ENCODE results near the gene ZBTB8A. TPM values are rescaled to one million over a fixed set of nuclear protein-coding genes. Genes with fewer than 3 reads are reported as not detected.
"Not testable (repeated sequence)": the region's sequence is repeated elsewhere in the genome, so short reads cannot be mapped to it uniquely, and the experiment has no call there.

Gene ZBTB8A
- total RNA-seq, 3 donors from 2014 or later, result 0.19 to 0.24 (median 0.23) TPM

DNA sequence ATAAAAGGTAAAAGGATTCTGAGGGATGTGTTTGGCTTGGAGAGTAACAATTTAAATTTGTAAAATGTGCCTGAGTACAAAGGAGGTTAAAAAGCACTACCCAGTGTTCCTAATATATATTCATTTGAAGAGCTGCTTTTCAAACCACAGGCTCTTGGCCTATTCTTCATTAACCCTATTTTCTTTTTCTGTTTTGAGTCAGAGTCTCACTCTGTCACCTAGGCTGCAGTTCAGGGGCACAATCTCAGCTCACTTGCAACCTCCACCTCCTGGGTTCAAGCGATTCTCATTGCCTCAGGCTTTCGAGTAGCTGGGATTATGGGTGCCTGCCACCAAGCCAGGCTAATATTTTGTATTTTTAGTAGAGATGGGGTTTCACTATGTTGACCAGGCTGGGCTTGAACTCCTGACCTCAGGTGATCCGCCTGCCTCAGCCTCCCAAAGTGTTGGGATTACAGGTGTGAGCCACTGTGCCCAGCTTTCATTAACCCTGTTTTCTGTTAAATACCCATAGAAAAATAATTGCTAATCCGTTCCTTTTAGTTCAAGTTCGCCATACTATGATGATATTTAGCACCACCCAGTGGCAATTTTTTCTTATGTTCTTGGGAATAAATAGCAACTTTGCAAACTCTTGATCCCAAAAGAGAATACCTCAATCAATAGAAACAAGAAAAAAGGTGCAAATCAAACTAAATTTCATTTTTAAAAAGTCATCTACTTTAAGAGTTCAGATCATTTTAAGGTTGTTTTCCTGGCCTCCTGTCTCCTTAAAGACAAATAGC lies 80.7 kb downstream of the ZBTB8A start:
- Mint-ChIP-seq H3K36me3 (ENCODE audit: insufficient read depth) (peaks cover 31% of the 10 kb centered on the region), H3K9me3 (peaks cover 4% of the 10 kb centered on the region), H3K27me3 (ENCODE audit: low read depth) (no peaks in the 10 kb centered on the region), H3K4me1 (ENCODE audit: low read depth) (peaks cover 21% of the 10 kb centered on the region), H3K4me3 (no peak overlapping the region)
- ATAC-seq, result no peak
- DNase-seq, result no peak

DNA sequence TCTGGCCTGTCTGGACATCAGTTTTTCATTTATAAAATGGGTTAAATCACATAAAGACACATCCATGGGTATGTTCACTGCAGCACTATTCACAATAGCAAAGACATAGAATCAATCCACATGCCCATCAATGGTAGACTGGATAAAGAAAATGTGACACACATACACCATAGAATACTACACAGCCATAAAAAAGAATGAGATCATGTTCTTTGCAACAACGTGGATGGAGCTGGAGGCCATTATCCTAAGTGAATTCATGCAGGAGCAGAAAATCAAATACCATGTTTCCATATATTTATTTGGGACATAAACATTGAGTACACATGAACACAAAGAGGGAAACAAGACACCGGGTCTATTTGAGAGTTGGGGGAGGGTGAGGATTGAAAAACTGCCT lies 83.0 kb downstream of the ZBTB8A start:
- Mint-ChIP-seq H3K9me3 (peaks cover 4% of the 10 kb centered on the region), H3K27me3 (ENCODE audit: low read depth) (no peaks in the 10 kb centered on the region), H3K4me1 (ENCODE audit: low read depth) (peaks cover 24% of the 10 kb centered on the region), H3K4me3 (no peak overlapping the region), H3K36me3 (ENCODE audit: insufficient read depth) (peaks cover 32% of the 10 kb centered on the region)
- ATAC-seq (no peak), DNase-seq (no peak)

DNA sequence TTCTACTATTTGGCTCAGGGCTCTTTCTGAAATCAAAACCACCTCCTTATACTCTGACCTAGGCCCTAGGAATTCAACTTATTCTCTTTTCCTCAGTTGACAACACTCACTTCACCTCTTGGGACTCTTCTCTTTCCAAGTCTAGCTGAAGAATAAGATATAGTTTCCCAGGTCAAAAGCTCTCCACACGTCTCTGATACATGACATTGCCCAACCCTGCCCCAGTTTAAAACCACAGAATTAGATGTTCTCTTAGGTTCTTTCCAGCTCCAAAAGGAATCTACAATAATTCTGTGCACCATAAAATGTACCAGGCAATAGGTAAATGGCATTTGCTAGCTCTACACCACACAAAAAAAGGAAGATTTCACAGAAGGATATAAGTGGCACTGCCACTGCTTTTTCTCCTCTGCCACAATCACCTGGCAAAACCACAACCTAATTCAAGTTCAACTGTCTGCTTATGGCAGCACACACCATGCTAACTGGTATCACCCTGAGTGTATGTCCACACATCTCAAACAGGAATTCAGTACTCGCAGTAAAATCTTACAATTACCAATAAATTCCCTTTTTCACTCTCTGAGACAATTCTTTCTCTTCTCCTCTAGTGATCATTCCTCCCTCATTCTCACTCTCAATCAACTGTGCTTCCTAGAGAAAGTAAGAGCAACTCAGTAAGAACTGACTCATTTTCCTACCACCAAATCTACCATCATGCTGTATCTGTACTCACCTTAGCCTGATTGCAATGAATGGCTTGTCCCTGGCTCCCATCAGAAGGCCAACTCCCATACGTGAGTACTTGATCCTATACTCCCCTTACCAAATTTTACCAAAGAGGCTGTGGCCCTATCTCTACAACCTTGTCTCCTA lies 83.8 kb downstream of the ZBTB8A start:
- peaks cover 36% of the 10 kb centered on the region for H3K36me3 Mint-ChIP-seq (ENCODE audit: insufficient read depth)

DNA sequence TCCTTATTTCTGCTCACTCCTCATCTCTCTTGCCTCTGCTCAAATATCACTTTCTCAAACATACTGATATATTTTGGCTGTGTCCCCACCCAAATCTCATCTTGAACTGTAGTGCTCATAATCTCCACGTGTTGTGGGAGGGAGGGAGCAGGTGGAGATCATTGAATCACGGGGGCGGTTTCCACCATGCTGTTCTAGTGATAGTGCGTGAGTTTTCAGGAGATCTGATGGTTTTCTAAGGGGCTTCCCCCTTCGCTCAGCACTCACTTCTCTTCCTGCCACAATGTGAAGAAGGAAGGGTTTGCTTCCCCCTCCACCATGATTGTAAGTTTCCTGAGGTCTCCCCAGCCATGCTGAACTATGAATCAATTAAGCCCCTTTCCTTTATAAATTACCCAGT lies 84.5 kb downstream of the ZBTB8A start:
- Mint-ChIP-seq H3K36me3 (ENCODE audit: insufficient read depth) (peaks cover 36% of the 10 kb centered on the region), H3K4me1 (ENCODE audit: low read depth) (peaks cover 30% of the 10 kb centered on the region), H3K9me3 (peaks cover 4% of the 10 kb centered on the region), H3K4me3 (peak overlapping the region; percentile 22), H3K27me3 (ENCODE audit: low read depth) (no peaks in the 10 kb centered on the region)
- peak; percentile 13 for DNase-seq
- ATAC-seq, result peak; percentile 69 to 74

More for the DNA sequence above, 83.8 kb downstream of the ZBTB8A start:
- H3K9me3 Mint-ChIP-seq, result peaks cover 4% of the 10 kb centered on the region
- H3K4me3 Mint-ChIP-seq, result peak overlapping the region; percentile 22
- no peaks in the 10 kb centered on the region for H3K27me3 Mint-ChIP-seq (ENCODE audit: low read depth)
- ATAC-seq (peak; percentile 89 to 90), DNase-seq (no peak)
- H3K4me1 Mint-ChIP-seq (ENCODE audit: low read depth), result peaks cover 30% of the 10 kb centered on the region

DNA sequence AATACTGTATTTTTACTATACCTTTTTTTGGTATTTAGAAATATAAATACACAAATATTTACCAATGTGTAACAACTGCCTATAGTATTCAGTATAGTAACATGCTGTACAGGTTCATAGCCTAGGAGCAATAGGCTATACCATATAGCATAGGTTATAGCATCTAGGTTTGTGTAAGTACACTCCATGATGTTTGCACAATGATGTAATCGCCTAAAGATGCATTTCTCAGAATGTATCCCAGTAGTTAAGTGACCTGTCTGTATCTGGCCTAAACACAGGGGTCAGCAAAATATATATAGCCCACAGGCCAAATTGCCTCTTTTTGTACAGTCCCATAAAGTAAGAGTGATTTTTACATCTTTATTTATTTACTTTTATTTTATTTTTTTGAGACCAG lies 86.9 kb downstream of the ZBTB8A start:
- Mint-ChIP-seq H3K9me3 (peaks cover 4% of the 10 kb centered on the region), H3K27me3 (ENCODE audit: low read depth) (no peaks in the 10 kb centered on the region), H3K4me1 (ENCODE audit: low read depth) (peaks cover 30% of the 10 kb centered on the region), H3K36me3 (ENCODE audit: insufficient read depth) (peaks cover 33% of the 10 kb centered on the region), H3K4me3 (no peak overlapping the region)
- ATAC-seq (no peak), DNase-seq (no peak)

DNA sequence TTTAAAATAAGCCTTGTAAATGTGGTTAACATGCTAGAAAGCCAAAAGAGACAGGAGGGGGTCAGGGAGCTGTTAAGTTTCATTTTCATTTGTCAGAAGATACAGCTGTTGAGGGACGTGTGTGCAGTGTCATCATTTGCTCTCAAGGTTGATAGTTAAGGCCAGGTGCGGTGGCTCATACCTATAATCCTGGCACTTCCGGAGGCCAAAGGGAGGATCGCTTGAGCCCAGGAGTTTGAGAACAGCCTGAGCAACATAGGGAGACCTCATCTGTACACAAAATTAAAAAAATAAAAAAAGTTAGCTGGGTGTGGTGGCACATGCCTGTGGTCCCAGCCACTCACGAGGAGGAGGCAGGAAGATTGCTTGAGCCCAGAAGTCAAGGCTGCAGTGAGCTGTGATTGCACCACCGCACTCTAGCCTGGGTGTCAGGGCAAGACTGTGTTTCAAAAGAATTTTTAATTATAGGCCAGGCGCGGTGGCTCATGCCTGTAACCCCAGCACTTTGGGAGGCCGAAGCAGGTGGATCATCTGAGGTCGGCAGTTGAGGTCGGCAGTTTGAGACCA lies 88.5 kb downstream of the ZBTB8A start:
- DNase-seq (no peak), ATAC-seq (no peak)
- no peak overlapping the region for H3K4me3 Mint-ChIP-seq
- peaks cover 27% of the 10 kb centered on the region for H3K4me1 Mint-ChIP-seq (ENCODE audit: low read depth)
- H3K27me3 Mint-ChIP-seq (ENCODE audit: low read depth), result no peaks in the 10 kb centered on the region
- peaks cover 31% of the 10 kb centered on the region for H3K36me3 Mint-ChIP-seq (ENCODE audit: insufficient read depth)
- peaks cover 4% of the 10 kb centered on the region for H3K9me3 Mint-ChIP-seq

DNA sequence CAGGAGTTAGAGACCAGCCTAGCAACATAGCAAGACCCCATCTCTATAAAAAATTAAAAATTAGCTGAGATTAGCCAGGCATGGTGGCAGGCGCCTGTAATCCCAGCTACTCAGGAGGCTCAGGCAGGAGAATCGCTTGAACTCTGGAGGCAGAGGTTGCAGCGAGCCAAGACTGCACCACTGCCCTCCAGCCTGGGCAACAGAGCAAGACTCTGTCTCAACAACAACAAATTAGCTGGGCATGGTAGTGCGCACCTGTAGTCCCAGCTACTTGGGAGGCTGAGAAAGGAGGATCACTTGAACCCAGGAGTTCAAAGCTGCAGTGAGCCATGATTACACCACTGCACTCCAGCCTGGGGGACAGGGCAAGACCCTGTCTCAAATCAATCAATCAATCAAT lies 90.9 kb downstream of the ZBTB8A start:
- H3K27me3 Mint-ChIP-seq (ENCODE audit: low read depth); H3K4me3 Mint-ChIP-seq; H3K9me3 Mint-ChIP-seq; DNase-seq; ATAC-seq: not testable (repeated sequence)
- Mint-ChIP-seq H3K36me3 (ENCODE audit: insufficient read depth) (peaks cover 31% of the 10 kb centered on the region), H3K4me1 (ENCODE audit: low read depth) (peaks cover 17% of the 10 kb centered on the region)

DNA sequence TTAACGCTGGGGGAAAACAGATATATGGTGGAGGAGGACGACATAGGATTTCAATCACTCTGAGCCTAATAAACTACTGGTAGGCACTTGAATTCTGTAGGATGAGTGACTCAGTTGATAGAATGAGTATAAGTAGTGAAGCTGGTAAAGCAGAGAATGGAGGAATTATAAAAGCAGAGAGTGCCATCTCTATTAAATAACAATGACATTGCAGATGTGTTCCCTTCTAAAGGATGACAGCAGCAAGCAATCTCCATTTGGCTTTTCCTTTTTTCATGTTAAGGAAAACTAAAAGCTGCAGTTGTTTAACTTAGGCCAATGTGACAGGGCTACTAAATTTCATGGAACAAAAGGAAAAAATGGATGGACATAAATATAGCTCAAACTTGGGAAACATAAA lies 93.6 kb downstream of the ZBTB8A start:
- no peak overlapping the region for H3K4me3 Mint-ChIP-seq

DNA sequence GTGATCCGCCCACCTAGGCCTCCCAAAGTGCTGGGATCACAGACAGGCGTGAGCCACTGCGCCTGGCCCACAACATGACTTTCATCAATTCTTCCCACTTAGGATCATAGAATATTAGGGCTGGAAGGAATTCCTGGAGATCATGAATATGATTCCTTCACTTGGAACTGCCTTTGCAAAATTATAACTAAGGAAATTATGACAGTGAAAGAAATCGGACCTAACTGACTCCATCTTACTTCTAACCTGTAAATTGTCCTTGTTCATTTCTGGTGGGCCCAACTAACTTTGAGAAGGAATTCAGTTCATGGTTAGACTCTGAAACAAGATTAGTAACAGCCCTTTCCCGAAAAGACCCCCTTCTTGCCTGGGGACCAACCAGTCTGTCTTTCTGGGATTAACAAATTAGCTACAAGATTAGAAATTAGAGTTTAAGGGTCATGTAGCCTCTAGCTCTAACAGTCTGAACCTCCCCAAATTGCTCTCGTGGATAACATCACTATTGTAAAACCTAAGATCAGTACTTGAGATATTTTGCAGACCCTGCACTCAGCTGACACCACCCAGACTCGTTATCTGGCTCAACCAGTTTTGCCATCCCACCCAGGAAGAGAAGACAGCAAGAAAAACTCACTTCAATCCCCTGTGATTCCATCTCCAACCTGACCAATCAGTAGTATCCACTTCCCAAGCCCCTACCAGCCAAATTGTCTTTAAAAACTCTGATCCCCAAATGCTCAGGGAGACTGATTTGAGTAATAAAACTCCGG lies 96.5 kb downstream of the ZBTB8A start:
- H3K4me1 Mint-ChIP-seq (ENCODE audit: low read depth), result peaks cover 17% of the 10 kb centered on the region
- no peaks in the 10 kb centered on the region for H3K9me3 Mint-ChIP-seq
- DNase-seq (no peak), ATAC-seq (no peak)
- H3K27me3 Mint-ChIP-seq (ENCODE audit: low read depth), result no peaks in the 10 kb centered on the region
- no peak overlapping the region for H3K4me3 Mint-ChIP-seq
- H3K36me3 Mint-ChIP-seq (ENCODE audit: insufficient read depth), result peaks cover 31% of the 10 kb centered on the region

More for the DNA sequence above, 93.6 kb downstream of the ZBTB8A start:
- DNase-seq (no peak), ATAC-seq (no peak)
- Mint-ChIP-seq H3K4me1 (ENCODE audit: low read depth) (peaks cover 17% of the 10 kb centered on the region), H3K27me3 (ENCODE audit: low read depth) (no peaks in the 10 kb centered on the region), H3K36me3 (ENCODE audit: insufficient read depth) (peaks cover 33% of the 10 kb centered on the region), H3K9me3 (no peaks in the 10 kb centered on the region)

DNA sequence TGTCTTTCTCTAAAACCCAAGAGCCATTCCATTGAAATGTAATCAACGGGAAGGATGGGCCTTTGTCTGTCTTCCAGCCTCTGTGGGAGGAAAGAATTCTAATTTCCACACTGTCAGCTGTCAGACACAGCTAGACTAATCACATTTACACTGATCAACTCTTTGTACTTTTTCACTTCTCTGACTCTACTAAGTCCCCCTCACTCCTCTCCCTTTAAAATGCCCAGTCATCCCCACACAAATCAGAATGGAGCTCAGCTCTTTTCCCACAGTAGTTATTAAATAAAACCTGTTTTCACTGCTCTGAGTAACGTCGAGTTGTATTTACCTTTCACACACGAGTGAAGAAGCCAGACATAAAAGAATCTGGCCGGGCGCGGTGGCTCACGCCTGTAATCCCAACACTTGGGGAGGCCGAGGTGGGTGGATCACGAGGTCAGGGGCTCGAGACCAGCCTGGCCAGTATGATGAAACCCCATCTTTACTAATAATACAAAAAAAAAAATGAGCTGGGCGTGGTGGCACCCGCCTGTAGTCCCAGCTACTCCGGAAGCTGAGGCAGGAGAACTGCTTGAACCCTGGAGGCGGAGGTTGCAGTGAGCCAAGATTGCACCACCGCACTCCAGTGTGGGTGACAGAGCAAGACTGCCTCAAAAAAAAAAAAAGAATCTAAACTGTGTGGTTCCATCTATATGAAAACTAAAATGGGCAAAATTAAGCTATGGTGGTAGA lies 97.9 kb downstream of the ZBTB8A start:
- no peaks in the 10 kb centered on the region for H3K9me3 Mint-ChIP-seq
- no peak overlapping the region for H3K4me3 Mint-ChIP-seq
- no peaks in the 10 kb centered on the region for H3K27me3 Mint-ChIP-seq (ENCODE audit: low read depth)
- peaks cover 17% of the 10 kb centered on the region for H3K4me1 Mint-ChIP-seq (ENCODE audit: low read depth)
- ATAC-seq (no peak), DNase-seq (no peak)
- peaks cover 29% of the 10 kb centered on the region for H3K36me3 Mint-ChIP-seq (ENCODE audit: insufficient read depth)

DNA sequence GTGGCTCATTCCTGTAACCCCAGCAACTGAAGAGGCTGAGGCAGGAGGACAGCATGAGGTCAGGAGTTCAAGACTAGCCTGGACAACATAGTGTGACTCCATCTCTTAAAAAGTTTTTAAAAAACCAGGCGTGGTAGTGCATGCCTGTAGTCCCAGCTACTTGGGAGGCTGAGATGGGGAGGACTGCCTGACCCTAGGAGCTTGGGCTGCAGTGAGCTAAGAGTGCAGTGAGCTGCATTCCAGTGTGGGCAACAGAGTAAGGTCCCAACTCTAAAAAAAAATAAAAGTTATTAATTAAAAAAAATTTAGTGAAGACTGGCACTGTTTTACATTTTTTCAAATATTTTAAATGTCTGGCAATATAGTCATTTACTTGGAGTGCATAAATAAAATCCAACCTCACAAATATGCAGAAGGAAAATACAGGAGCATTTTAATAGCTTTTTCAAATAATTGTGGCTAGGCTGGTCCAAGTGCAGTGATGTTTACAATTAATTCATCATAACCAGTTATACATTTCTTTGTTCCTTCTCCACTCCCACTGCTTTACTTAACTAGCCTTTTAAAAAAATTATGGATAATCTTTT lies 100.4 kb downstream of the ZBTB8A start:
- Mint-ChIP-seq H3K4me3 (no peak overlapping the region), H3K4me1 (ENCODE audit: low read depth) (peaks cover 13% of the 10 kb centered on the region), H3K9me3 (no peaks in the 10 kb centered on the region), H3K27me3 (ENCODE audit: low read depth) (no peaks in the 10 kb centered on the region), H3K36me3 (ENCODE audit: insufficient read depth) (peaks cover 15% of the 10 kb centered on the region)
- DNase-seq (no peak), ATAC-seq (no peak)

DNA sequence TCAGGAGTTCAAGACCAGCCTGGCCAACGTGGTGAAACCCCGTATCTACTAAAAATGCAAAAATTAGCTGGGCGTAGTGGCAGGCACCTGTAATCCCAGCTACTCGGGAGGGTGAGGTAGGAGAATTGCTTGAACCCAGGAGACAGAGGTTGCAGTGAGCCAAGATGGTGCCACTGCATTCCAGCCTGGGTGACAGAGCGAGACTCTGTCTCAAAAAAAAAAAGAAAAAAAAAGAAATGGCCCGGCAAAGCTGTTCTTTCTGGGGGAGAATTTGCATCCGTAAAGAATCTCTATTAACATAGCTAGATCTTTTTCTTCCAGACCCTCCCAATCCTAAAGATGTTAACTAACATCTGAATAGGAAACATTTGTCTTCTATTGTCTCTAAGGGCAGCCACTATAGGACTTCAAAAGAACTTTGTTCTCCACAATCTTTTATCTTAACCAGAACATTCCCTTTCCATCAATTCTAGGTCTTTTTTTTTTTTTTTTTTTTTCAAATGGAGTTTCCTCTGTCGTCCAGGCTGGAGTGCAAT lies 103.1 kb downstream of the ZBTB8A start:
- not testable (repeated sequence) for H3K36me3 Mint-ChIP-seq (ENCODE audit: insufficient read depth); DNase-seq; H3K4me3 Mint-ChIP-seq; ATAC-seq; H3K9me3 Mint-ChIP-seq; H3K27me3 Mint-ChIP-seq (ENCODE audit: low read depth); H3K4me1 Mint-ChIP-seq (ENCODE audit: low read depth)

DNA sequence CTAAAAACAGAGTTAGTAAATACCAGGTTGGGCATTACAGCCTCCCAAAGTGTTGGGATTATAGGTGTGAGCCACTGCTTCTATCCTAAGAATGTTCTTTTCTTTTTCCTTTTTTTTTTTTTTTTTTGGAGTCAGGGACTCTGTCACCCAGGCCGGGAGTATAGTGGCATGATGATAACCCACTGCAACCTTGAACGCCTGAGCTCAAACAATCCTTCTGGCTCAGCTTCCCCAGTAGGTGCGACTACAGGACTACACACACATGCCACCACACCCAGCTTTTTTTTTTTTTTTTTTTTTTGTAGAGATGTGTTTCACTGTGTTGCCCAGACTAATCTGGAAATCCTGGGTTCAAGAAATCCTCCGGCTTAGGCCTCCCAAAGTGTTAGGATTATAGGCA lies 105.2 kb downstream of the ZBTB8A start:
- H3K4me1 Mint-ChIP-seq (ENCODE audit: low read depth), result peaks cover 15% of the 10 kb centered on the region
- H3K9me3 Mint-ChIP-seq, result no peaks in the 10 kb centered on the region
- peaks cover 5% of the 10 kb centered on the region for H3K36me3 Mint-ChIP-seq (ENCODE audit: insufficient read depth)
- no peaks in the 10 kb centered on the region for H3K27me3 Mint-ChIP-seq (ENCODE audit: low read depth)
- no peak overlapping the region for H3K4me3 Mint-ChIP-seq
- ATAC-seq (no peak), DNase-seq (no peak)

Data from activated T-cell treated with anti-CD3 and anti-CD28 coated beads, Interleukin-2, amount 50 U/mL, for 4 hours (primary cell).